H1 (cell line): Measurements from ENCODE around the gene RAB3IL1. TPM values are rescaled to one million over a fixed set of nuclear protein-coding genes. Genes with fewer than 3 reads are reported as not detected.

Source experiments
- ATF2 ChIP-seq: IDR thresholded peaks from 2 replicates; pipeline ENCODE4 v1.6.1; 2012; ENCODE audit warnings: low read length, inconsistent platforms
- BACH1 ChIP-seq: IDR thresholded peaks from 2 replicates; pipeline ENCODE4 v1.6.1; 2012; ENCODE audit warnings: low read length, improper control_type of control experiment
- EP300 ChIP-seq, 2 experiments: IDR thresholded peaks; 1 replicate in 1 of 2; 2 replicates in 1 of 2; pipeline ENCODE4 v1.6.1; 2011 to 2012; ENCODE audit warnings: low read depth in 2 of 2, low read length in 2 of 2, mild to moderate bottlenecking in 2 of 2, borderline replicate concordance in 1 of 2, inconsistent platforms in 1 of 2, moderate library complexity in 1 of 2
- GTF2F1 ChIP-seq: IDR thresholded peaks from 2 replicates; pipeline ENCODE4 v1.6.1; 2012; ENCODE audit warnings: low read depth, low read length, improper control_type of control experiment, borderline replicate concordance
- MAFK ChIP-seq: IDR thresholded peaks from 2 replicates; pipeline ENCODE4 v1.6.1; 2012; ENCODE audit warnings: low read depth, mild to moderate bottlenecking, improper control_type of control experiment, low read length
- PHF8 ChIP-seq: fragments of 200-600 bp; sonication (generic); conservative IDR thresholded peaks from 2 replicates; pipeline ENCODE4 v1.7.1; 2012; ENCODE audit warnings: low read depth, mild to moderate bottlenecking, inconsistent platforms, low read length, moderate library complexity
- POLR2AphosphoS5 ChIP-seq: IDR thresholded peaks from 2 replicates; pipeline ENCODE4 v1.6.1; 2011; ENCODE audit warnings: low read depth, low read length
- SP2 ChIP-seq: IDR thresholded peaks from 2 replicates; pipeline ENCODE4 v1.6.1; 2012; ENCODE audit warnings: mild to moderate bottlenecking, low read length, inconsistent platforms
- SUZ12 ChIP-seq: fragments of 200-600 bp; sonication (generic); IDR thresholded peaks from 2 replicates; pipeline ENCODE4 v1.6.1; 2012; ENCODE audit warnings: mild to moderate bottlenecking, inconsistent platforms, low read length, moderate library complexity, mixed read lengths
- USF2 ChIP-seq: IDR thresholded peaks from 2 replicates; pipeline ENCODE4 v1.6.1; 2011; ENCODE audit warnings: low read length, improper control_type of control experiment
- polyA plus RNA-seq, 7 experiments: library from polyadenylated mRNA; depleted of rRNA in 3 of 7; stranded (reverse) in 5 of 7; unstranded in 2 of 7; fragments of >200 nt in 5 of 7; fragments of 200-250 nt in 2 of 7; gene quantifications; 1 replicate in 5 of 7; 2 replicates in 1 of 7; 4 replicates in 1 of 7; pipeline versions ENCODE4 v1.2.1 to v1.2.3, GENCODE V29; 2011 to 2013; ENCODE audit warnings: missing spikeins in 2 of 7, mixed read lengths in 2 of 7
- total RNA-seq: library from RNA; stranded (reverse); fragmentation: NEBNext Ultra II Directional; extraction: Animal tissue kit (Norgen Biotek cat#: 25700); gene quantifications from 2 replicates; pipeline ENCODE4 v1.2.1, GENCODE V29; 2021

Gene RAB3IL1
- total and polyA plus RNA-seq, 2 of the 8 experiments (the other 6 are each of a cell fraction or from before 2014, with no cell fraction given) = 6.8 to 7.9 TPM

GRCh38 chr11:61923166-61924063 is 6.0 kb upstream of the RAB3IL1 start (continued):
- TF ChIP-seq SUZ12 (no peak), ATF2 (no peak), MAFK (no peak), BACH1 (no peak), POLR2AphosphoS5 (no peak), EP300 (IDR thresholded peaks at IDR 0.05; ENCODE audit: borderline replicate concordance in 1 of 2, low read depth in 2 of 2, low read length in 2 of 2) (no peak), PHF8 (no peak), USF2 (no peak), GTF2F1 (no peak), SP2 (no peak)
- TF ChIP-seq, all 59 proteins: peak for 9
